Osteoblast (primary cell): Measurements from ENCODE around the gene IKBIP. TPM values are rescaled to one million over a fixed set of nuclear protein-coding genes. Genes with fewer than 3 reads are reported as not detected.

Experiments
- DNase-seq: peaks from one replicate; pipeline ENCODE4 v3.0.0; 2011; ENCODE audit warnings: low spot score, mixed read lengths; ENCODE audit not compliant: insufficient read length; ENCODE audit errors: missing footprints
- H2AFZ ChIP-seq: 2 replicates; pipeline ENCODE4 v1.6.0; 2011; ENCODE audit warnings: mild to moderate bottlenecking, low read length
- H3K27ac ChIP-seq: 2 replicates; pipeline ENCODE4 v1.5.1; 2011; ENCODE audit warnings: mild to moderate bottlenecking, low read depth, low read length, moderate library complexity
- H3K27me3 ChIP-seq: 2 replicates; pipeline ENCODE4 v1.6.0; 2012; ENCODE audit warnings: mild to moderate bottlenecking, control low read depth, inconsistent platforms, low read length, moderate library complexity; ENCODE audit not compliant: insufficient read depth
- H3K36me3 ChIP-seq: 2 replicates; pipeline ENCODE4 v1.5.1; 2011; ENCODE audit warnings: mild to moderate bottlenecking, low read length, control low read depth, moderate library complexity; ENCODE audit not compliant: insufficient read depth
- H3K4me1 ChIP-seq: 2 replicates; pipeline ENCODE4 v1.5.1; 2011; ENCODE audit warnings: mild to moderate bottlenecking, low read length, control low read depth, moderate library complexity; ENCODE audit not compliant: insufficient read depth
- H3K4me2 ChIP-seq: 2 replicates; pipeline ENCODE4 v1.6.0; 2011; ENCODE audit warnings: mild to moderate bottlenecking, low read length; ENCODE audit not compliant: insufficient read depth
- H3K4me3 ChIP-seq: fragments of 200-600 bp; sonication (generic); 3 replicates; pipeline ENCODE4 v1.5.1; 2012; ENCODE audit warnings: mild to moderate bottlenecking, low read length, inconsistent platforms; ENCODE audit not compliant: insufficient read depth
- H3K79me2 ChIP-seq: 2 replicates; pipeline ENCODE4 v1.6.0; 2012; ENCODE audit warnings: mild to moderate bottlenecking, low read length, control low read depth, inconsistent platforms; ENCODE audit not compliant: insufficient read depth
- H3K9me3 ChIP-seq: 2 replicates; pipeline ENCODE4 v1.5.1; 2011; ENCODE audit warnings: low read depth, low read length, control low read depth
- H4K20me1 ChIP-seq: 2 replicates; pipeline ENCODE4 v1.6.0; 2012; ENCODE audit warnings: mild to moderate bottlenecking, low read length, control low read depth; ENCODE audit not compliant: insufficient read depth
- total RNA-seq: library from RNA; depleted of rRNA; stranded (reverse); fragments of >200 nt; gene quantifications from 2 replicates; pipeline ENCODE4 v1.2.3, GENCODE V29; 2012
- TF ChIP-seq, protein P1 (sequence below): IDR thresholded peaks from 2 replicates; pipeline ENCODE4 v1.5.1; 2011; ENCODE audit warnings: mild to moderate bottlenecking, low read depth, low read length, moderate library complexity; ENCODE audit errors: extremely low read depth

Gene IKBIP
- total RNA-seq, 1 donor, result 47.4 TPM

DNA sequence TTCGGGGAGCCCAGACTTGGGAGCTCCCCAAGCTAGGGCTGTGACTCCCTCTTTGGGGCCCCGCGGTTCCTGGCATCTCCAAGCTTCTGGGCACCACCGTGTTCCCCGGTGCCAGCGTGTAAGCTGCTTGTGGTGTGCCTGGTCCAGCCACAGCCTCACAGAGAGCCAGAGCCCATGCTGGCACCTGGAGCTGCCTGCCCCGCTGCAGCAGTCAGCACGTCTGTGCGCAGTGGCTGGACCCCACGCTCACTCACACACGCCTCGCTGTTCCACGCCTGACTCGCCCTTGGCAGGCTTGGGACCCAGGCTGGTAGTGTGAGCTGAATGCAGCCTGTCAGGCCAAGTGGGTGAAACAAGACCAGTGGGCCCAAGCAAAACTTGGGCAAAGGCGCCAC, 35.0 kb upstream of the IKBIP start:
- Histone ChIP-seq H4K20me1 (no peaks in the 10 kb centered on the region), H2AFZ (no peak overlapping the region), H3K4me2 (no peak overlapping the region), H3K4me1 (no peaks in the 10 kb centered on the region), H3K4me3 (no peak overlapping the region), H3K9me3 (no peaks in the 10 kb centered on the region), H3K27me3 (no peaks in the 10 kb centered on the region), H3K27ac (no peak overlapping the region), H3K36me3 (peaks cover 54% of the 10 kb centered on the region), H3K79me2 (no peaks in the 10 kb centered on the region)
- DNase-seq, result no peak
- TF ChIP-seq, protein P1, sequence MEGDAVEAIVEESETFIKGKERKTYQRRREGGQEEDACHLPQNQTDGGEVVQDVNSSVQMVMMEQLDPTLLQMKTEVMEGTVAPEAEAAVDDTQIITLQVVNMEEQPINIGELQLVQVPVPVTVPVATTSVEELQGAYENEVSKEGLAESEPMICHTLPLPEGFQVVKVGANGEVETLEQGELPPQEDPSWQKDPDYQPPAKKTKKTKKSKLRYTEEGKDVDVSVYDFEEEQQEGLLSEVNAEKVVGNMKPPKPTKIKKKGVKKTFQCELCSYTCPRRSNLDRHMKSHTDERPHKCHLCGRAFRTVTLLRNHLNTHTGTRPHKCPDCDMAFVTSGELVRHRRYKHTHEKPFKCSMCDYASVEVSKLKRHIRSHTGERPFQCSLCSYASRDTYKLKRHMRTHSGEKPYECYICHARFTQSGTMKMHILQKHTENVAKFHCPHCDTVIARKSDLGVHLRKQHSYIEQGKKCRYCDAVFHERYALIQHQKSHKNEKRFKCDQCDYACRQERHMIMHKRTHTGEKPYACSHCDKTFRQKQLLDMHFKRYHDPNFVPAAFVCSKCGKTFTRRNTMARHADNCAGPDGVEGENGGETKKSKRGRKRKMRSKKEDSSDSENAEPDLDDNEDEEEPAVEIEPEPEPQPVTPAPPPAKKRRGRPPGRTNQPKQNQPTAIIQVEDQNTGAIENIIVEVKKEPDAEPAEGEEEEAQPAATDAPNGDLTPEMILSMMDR, result no peak

DNA sequence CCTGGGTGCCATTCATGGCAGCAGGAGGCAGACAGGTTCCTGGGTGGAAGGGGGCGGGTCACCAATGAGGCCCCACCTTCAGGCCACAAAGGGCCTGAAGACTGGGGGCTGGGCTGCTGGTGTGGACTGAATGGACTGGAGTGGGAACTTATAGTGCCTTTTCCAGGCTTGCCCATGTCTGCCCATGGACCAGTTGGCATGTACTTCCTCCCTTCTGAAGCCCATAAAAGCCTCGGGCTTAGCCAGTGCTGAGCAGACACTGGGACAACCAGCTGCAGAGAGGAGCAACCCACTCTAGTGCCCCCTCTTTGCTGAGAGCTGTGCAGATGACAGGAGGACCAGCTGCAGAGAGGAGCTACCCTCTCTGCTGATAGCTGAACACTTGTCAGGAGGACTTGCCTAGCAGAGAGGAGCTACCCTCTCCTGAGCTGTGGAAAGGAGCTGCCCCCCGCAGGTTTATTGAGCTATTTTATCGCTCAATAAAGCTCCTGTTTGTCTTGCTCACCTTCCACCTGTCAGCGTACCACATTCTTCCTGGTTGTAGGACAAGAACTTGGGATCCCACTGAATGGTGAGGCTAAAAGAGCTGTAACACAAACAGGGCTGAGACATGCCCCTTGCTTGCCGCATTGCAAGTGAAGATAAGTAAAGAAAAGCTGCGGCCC, 34.5 kb upstream of the IKBIP start:
- no peaks in the 10 kb centered on the region for H3K79me2 ChIP-seq
- H3K36me3 ChIP-seq, result peaks cover 52% of the 10 kb centered on the region
- no peaks in the 10 kb centered on the region for H3K9me3 ChIP-seq
- no peak overlapping the region for H3K27ac ChIP-seq
- DNase-seq, result no peak
- H2AFZ ChIP-seq, result no peak overlapping the region
- no peak overlapping the region for H3K4me3 ChIP-seq
- no peak overlapping the region for H3K4me2 ChIP-seq
- no peaks in the 10 kb centered on the region for H4K20me1 ChIP-seq
- H3K27me3 ChIP-seq, result no peaks in the 10 kb centered on the region
- TF ChIP-seq, protein P1, result no peak
- no peaks in the 10 kb centered on the region for H3K4me1 ChIP-seq

DNA sequence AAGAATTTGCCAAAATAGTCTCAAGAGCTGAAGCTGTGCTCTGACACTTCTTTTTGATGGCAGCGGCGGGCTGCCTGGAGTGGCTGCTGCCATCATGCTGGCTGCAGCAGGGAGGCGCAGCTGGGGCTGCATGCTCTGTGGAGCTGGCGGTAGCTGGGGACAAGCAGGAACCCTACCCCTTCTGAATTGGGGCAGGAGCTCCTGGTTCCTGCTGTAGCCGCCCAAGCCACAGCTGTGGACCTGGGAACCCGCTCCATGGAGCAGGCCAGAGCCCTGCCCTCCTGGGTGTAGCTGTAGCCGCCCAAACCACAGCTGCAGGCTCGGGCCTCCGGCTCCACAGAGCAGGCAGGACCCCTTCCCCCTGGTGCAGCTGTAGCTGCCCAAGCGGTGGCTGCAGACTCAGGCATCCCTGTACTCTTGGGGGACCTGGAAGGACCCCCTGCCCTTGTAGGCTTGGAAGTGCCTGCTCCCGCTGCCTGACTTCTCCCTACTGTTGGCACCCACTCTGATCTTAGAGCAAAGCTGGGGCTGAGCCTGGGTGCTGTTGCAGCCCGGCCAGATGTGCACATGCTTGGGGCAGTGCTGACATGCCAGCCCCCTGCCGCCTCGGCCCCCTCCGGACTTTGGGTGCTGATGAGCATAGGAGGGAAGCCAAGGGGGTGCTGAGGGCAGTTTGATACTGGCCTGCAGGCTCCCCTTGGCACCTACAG, 33.8 kb upstream of the IKBIP start:
- Histone ChIP-seq H3K36me3 (peaks cover 49% of the 10 kb centered on the region), H2AFZ (no peak overlapping the region), H4K20me1 (no peaks in the 10 kb centered on the region), H3K4me1 (no peaks in the 10 kb centered on the region), H3K27me3 (no peaks in the 10 kb centered on the region), H3K4me3 (no peak overlapping the region), H3K4me2 (no peak overlapping the region), H3K79me2 (no peaks in the 10 kb centered on the region), H3K27ac (no peak overlapping the region), H3K9me3 (no peaks in the 10 kb centered on the region)
- DNase-seq, result no peak
- TF ChIP-seq, protein P1, result no peak

DNA sequence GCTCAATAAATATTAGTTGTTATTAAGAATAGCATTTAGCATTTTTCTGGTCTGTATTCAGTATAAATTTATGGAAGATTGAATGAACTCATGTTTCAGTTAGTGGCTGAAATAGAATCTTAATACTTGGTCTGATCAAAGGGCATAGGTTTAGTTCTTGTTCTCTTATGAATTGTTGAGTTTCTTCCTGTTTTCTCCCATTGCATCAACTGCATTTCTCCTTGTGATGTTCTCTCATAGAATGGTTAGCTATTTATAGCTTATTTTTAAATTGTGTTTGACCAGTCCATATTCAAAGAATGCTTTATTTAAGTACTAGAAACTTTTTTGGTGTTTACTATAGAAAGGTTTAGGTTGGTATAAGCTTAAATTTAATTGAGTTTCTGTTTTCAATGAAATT, 30.3 kb upstream of the IKBIP start:
- Histone ChIP-seq H3K4me2 (no peak overlapping the region), H2AFZ (no peak overlapping the region), H3K4me1 (no peaks in the 10 kb centered on the region), H3K9me3 (no peaks in the 10 kb centered on the region), H3K4me3 (no peak overlapping the region), H3K36me3 (peaks cover 19% of the 10 kb centered on the region), H3K27me3 (no peaks in the 10 kb centered on the region), H3K79me2 (no peaks in the 10 kb centered on the region), H4K20me1 (no peaks in the 10 kb centered on the region), H3K27ac (no peak overlapping the region)
- DNase-seq, result no peak
- TF ChIP-seq, protein P1, result no peak
